ENCODE results near the gene SEPTIN8. TPM values are rescaled to one million over a fixed set of nuclear protein-coding genes. Genes with fewer than 3 reads are reported as not detected.

Gene SEPTIN8
- total RNA-seq, 1 experiment from 2014 or later, result 48.5 TPM

GRCh38 chr5:132817011-132817410, 40.0 kb upstream of the SEPTIN8 start:
- peaks cover 16% of the 10 kb centered on the region for H3K36me3 Mint-ChIP-seq (ENCODE audit: insufficient read depth, unreplicated experiment)
- no TSS peak for BruUV-seq (replicated peaks)
- CTCF ChIA-PET, result interaction anchor here (4.5 kb wide), 1 partner anchor 63 kb away, joined by 52 read pairs; no protein-coding TSS in a partner anchor
- no peak overlapping the region for H3K27ac Mint-ChIP-seq (ENCODE audit: unreplicated experiment)
- no peaks in the 10 kb centered on the region for H3K27me3 Mint-ChIP-seq (ENCODE audit: unreplicated experiment)
- DNase-seq, result no peak
- intact Hi-C loops (cut with micrococcal nuclease; ENCODE audit: unreplicated experiment), result no loop called here
- no peaks in the 10 kb centered on the region for H3K9me3 Mint-ChIP-seq (ENCODE audit: low read depth, unreplicated experiment)
- TF ChIP-seq CTCF (IDR thresholded peaks at IDR 0.05; ENCODE audit: unreplicated experiment), result no peak
- peaks cover 20% of the 10 kb centered on the region for H3K4me1 Mint-ChIP-seq (ENCODE audit: low read depth, unreplicated experiment)
- H3K4me3 Mint-ChIP-seq (ENCODE audit: low read depth, unreplicated experiment), result no peak overlapping the region

- CTCF ChIA-PET, result no interaction called here
- TF ChIP-seq CTCF (IDR thresholded peaks at IDR 0.05; ENCODE audit: unreplicated experiment), result no peak
Measured at GRCh38 chr5:132816554-132816953, 39.5 kb upstream of the SEPTIN8 start.

GRCh38 chr5:132816083-132816482, 39.0 kb upstream of the SEPTIN8 start:
- intact Hi-C loops (cut with micrococcal nuclease; ENCODE audit: unreplicated experiment), result no loop called here
- no peaks in the 10 kb centered on the region for H3K27me3 Mint-ChIP-seq (ENCODE audit: unreplicated experiment)

More at GRCh38 chr5:132816554-132816953, 39.5 kb upstream of the SEPTIN8 start:
- no peak overlapping the region for H3K27ac Mint-ChIP-seq (ENCODE audit: unreplicated experiment)
- H3K4me1 Mint-ChIP-seq (ENCODE audit: low read depth, unreplicated experiment), result peaks cover 20% of the 10 kb centered on the region
- no TSS peak for BruUV-seq (replicated peaks)
- no peaks in the 10 kb centered on the region for H3K9me3 Mint-ChIP-seq (ENCODE audit: low read depth, unreplicated experiment)
- no peak for DNase-seq
- peaks cover 16% of the 10 kb centered on the region for H3K36me3 Mint-ChIP-seq (ENCODE audit: insufficient read depth, unreplicated experiment)
- no peak overlapping the region for H3K4me3 Mint-ChIP-seq (ENCODE audit: low read depth, unreplicated experiment)
- H3K27me3 Mint-ChIP-seq (ENCODE audit: unreplicated experiment), result no peaks in the 10 kb centered on the region
- intact Hi-C loops (cut with micrococcal nuclease; ENCODE audit: unreplicated experiment), result no loop called here

GRCh38 chr5:132815454-132815853, 38.4 kb upstream of the SEPTIN8 start:
- CTCF ChIA-PET, result no interaction called here
- DNase-seq, result no peak
- intact Hi-C loops (cut with micrococcal nuclease; ENCODE audit: unreplicated experiment), result no loop called here

More at GRCh38 chr5:132816083-132816482, 39.0 kb upstream of the SEPTIN8 start:
- H3K36me3 Mint-ChIP-seq (ENCODE audit: insufficient read depth, unreplicated experiment), result peaks cover 16% of the 10 kb centered on the region
- H3K4me1 Mint-ChIP-seq (ENCODE audit: low read depth, unreplicated experiment), result peaks cover 20% of the 10 kb centered on the region
- DNase-seq, result no peak
- H3K27ac Mint-ChIP-seq (ENCODE audit: unreplicated experiment), result no peak overlapping the region
- TF ChIP-seq CTCF (IDR thresholded peaks at IDR 0.05; ENCODE audit: unreplicated experiment), result no peak
- BruUV-seq (replicated peaks), result no TSS peak
- H3K4me3 Mint-ChIP-seq (ENCODE audit: low read depth, unreplicated experiment), result no peak overlapping the region
- CTCF ChIA-PET, result no interaction called here
- H3K9me3 Mint-ChIP-seq (ENCODE audit: low read depth, unreplicated experiment), result no peaks in the 10 kb centered on the region

More at GRCh38 chr5:132815454-132815853, 38.4 kb upstream of the SEPTIN8 start:
- H3K27ac Mint-ChIP-seq (ENCODE audit: unreplicated experiment), result no peak overlapping the region
- H3K27me3 Mint-ChIP-seq (ENCODE audit: unreplicated experiment), result no peaks in the 10 kb centered on the region
- peak overlapping the region; percentile 26 for H3K4me3 Mint-ChIP-seq (ENCODE audit: low read depth, unreplicated experiment)
- no peak for TF ChIP-seq CTCF (IDR thresholded peaks at IDR 0.05; ENCODE audit: unreplicated experiment)
- BruUV-seq (replicated peaks), result no TSS peak
- H3K36me3 Mint-ChIP-seq (ENCODE audit: insufficient read depth, unreplicated experiment), result peaks cover 16% of the 10 kb centered on the region
- H3K4me1 Mint-ChIP-seq (ENCODE audit: low read depth, unreplicated experiment), result peaks cover 18% of the 10 kb centered on the region
- H3K9me3 Mint-ChIP-seq (ENCODE audit: low read depth, unreplicated experiment), result no peaks in the 10 kb centered on the region

Measured in Calu3 (cell line).